Stimulated activated CD8-positive, alpha-beta memory T cell treated with anti-CD3 and anti-CD28 coated beads, Interleukin-4, amount 100 ng/mL, for 48 hours (primary cell): ENCODE measurements around the gene CEP44.
"Not testable (repeated sequence)": the region's sequence is repeated elsewhere in the genome, so short reads cannot be mapped to it uniquely, and the experiment has no call there.

Source experiments
- DNase-seq: peaks from one replicate; pipeline ENCODE4 v3.0.0-alpha.2; 2020

The CEP44 gene

DNA sequence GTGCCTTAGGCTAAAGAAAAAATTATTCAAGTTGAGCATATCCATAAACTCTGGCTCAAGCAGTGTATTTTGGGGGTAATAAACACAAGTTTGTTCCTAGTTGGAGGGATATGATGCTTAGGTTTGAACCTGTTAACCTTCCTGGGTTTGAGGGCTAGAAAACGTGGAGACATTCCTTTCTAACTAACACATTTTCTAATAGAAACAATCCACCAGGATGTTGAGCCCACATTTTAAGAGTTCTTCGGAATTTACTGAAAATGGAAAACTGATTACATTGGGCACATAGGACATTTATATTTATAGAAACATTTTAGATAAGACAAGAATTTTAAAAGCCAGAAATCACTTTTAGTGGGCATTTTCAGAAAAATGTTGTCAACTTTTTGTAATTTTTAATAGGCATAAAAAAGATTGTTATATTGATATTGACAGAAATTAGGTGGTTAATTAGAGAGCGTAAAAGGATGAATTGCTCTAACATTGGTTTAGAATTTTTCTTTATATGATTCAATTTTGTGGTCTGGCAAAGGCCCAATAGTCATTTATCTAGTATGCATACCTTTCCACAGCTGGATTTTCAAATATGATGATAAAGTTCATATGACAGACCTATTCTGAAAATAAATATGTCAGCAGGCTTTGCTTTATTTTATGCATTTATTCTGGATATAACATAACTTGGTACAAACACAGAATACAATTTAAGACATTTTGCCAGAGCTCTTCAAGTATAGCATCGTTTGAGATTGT lies 49.2 kb downstream of the CEP44 start:
- no peak for DNase-seq

DNA sequence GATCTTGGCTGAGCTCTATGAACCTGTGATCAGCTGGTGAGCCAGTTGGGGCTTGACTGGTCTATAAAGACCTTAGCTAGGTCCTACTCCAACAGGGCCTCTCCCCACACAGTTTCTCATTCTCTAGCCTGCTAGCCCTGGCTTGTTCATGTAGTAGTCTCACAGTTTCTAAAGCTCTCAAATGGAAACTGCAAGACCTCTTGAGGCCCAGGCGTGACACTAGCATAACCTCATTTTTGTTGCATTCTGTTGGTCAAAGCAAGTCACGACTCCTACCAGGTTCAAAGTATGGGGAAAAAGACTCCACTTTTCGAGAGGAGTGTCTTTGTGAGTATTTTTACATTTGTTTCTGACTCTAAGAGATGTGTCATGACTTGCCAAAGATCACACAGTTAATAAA lies 50.9 kb downstream of the CEP44 start:
- DNase-seq = no peak

DNA sequence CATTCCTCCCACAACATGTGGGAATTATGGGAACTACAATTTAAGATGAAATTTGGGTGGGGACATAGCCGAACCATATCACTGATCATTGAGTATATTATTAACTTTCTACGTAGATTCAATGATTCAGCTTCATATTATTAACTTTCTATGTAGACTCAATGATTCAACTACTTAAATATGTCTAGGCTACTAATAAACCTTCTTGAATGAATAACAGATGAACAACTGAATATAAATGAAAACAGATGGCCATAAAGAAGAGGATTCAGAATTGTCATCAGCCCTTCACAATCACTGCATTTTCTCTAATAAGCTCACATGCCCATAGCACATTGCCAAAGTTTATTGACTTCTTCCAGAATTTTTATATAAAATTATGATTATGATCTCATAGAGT lies 57.0 kb downstream of the CEP44 start:
- no peak for DNase-seq

DNA sequence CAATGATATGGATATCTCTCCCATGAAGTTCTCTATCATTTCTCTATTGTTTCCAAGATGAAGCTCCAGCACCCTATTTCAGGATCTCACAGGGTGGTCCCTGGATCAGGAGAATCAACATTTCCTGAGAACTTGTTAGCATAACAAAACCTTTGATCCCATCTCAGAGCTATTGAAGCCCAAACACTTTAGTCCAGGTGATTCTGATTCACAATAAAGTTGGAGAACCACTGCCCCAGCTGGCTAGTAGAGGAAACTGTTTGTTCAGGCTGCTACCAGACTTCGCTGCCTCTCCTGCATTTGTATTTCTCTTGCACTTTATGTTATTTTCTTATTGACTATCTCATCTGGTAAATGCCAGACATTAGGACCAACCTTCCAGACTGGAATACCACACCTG lies 65.4 kb downstream of the CEP44 start:
- no peak for DNase-seq

DNA sequence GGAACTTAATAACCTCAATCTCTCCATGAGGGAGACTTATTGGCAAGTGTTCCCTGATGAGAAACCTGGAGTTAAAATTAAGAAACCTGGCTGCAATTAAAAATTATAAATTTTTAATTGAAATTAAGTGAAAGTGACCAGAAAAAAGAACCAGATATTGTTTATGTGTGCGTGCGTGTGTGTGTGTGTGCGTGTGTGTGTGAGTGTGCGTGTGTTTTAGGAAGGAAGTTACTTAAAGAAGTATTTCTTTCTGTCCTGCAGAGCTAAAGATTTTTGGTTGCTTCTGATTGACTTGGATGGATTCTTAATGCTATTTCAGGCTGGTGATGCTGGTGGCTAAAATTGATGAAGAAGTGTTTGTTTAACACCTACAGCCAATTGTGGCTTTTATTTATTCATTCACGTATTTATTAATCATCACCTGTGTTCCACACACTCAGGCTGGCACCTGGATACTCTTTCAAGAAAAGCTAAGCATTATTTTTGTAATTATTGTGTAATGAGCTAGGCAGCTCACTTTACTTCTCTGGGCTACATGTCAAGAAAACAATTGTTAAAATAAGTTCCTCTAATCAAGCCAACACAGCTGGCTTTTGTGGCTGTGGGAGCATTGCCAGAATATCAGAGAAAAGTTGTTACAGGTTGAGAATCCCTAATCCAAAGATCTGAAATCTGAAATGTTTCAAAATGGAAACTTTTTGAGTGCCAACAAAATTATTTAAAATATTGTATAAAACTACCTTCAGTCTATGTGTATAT lies 68.5 kb downstream of the CEP44 start:
- DNase-seq = no peak

DNA sequence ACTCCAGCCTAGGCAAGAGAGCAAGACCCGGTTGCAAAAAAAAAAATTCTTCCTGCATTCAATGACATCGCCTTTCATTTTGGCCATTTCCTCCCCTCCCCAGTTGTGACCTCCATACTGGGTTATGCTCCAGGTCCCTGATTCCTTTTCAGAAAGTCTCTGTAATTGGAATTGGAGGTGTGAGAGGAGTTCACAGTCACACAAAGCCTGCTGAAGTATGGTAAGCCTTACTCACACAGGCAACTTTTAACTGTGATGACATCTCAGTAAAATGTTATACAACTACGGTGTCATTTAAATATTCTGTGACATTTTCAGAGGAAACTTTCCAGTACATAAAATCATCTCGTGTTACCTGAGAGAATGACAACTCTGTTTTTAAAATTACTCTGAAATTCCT lies 73.6 kb downstream of the CEP44 start:
- DNase-seq = no peak

DNA sequence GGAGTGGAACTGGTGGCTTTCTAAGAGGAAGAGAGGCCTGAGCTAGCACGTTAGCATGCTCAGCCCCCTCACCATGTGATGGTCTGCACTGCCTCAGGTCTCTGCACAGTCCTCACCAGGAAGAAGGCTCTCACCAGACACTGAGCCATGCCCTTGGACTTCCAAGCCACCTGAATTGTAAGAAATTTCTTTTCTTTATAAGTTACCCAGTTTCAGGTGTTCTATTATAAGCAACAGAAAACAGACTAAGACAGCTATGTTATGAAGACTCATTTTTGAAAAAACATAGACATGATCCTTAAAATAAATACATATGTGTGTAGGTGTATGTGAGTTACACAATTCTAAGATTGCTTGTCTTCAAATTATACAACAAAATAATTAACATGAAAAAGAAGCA lies 74.7 kb downstream of the CEP44 start:
- DNase-seq = no peak

DNA sequence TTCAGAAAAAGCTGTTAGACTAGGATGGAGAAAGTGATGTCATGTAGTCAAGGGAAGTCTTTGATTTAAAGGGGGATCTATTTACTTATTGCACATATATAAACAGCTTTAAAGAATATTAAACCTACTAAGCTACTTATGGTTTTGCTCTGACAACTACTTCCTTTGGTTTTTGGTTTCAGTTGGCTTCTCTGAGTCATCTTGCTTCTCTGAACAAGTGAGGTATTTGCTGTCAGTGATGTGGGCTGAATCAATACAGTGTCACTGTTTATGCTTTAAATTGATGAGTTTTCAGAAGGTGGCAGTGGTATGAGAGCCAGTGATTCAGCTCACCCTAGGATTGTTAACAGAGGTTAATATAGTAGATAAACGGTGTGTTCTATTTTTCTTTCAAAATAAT lies 75.1 kb downstream of the CEP44 start:
- no peak for DNase-seq

DNA sequence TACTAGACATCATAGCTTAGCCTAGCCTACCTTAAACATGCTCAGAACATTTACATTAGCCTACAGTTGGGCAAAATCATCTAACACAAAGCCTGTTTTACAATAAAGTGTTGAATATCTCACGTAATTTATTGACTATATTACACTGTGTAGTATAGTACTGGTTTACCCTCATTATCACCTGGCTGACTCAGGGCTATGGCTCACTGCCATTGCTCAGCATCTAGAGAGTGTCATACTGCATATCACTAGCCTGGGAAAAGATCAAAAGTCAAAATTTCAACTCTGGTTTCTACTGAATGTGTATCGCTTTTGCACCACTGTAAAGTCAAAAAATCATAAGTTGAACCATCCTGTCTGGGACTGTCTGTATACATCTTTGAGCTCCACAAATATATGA lies 78.6 kb downstream of the CEP44 start:
- no peak for DNase-seq

DNA sequence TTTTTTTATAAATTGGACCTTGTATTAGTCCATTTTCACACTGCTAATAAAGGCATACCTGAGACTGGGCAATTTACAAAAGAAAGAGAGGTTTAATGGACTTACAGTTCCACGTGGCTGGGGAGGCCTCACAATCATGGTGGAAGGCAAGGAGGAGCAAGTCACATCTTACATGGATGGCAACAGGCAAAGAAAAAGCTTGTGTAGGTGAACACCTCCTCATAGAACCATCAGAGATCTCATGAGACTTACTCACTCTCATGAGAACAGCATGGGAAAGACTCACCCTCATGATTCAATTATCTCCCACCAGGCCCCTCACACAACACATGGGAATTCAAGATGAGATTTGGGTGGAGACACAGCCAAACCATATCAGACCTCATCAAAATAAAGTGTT lies 80.1 kb downstream of the CEP44 start:
- not testable (repeated sequence) for DNase-seq

DNA sequence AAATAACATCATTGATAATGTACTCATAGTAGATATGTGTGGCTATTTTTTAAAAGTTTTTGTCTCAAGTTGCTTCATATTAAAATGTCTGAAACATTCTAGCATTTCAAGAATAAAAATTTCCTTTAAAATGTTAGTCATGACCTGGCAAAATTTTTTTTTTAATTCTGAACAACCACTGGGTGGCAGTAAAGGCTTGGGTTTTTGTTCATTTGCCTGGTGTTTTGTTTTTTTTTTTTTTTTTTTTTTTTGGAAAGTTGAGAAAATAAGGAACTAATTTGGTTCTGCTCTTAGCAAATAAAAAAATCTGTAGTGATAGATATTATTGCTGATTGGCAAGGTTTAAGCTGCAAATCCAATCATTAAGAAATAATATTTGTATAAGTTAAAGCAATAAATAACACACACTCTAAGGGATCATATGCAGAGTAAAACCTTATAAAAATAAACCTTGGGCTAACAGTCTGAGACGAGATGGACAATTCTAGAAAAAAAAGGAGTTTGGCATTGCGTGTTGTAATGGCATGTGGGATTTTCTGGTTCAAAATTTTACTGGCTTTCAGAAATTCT lies 81.4 kb downstream of the CEP44 start:
- no peak for DNase-seq

DNA sequence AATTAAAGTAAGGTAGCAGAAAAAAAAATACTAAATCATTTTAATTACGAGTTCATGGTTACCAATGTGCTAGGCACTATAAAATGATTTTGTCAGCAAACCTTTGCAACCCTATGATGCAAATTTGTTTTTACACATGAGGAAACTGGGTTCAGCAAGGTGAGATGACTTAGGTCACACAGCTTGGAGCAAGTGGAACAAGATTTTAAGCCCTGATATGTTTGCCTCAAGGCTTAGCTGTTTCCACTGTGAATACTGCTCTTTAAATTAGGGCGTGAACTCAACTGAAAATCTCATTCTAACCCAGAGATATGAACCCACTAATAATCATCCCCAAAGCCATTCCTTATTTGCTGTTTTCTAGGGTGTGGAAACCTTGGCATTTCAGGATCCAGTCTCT lies 86.3 kb downstream of the CEP44 start:
- no peak for DNase-seq

DNA sequence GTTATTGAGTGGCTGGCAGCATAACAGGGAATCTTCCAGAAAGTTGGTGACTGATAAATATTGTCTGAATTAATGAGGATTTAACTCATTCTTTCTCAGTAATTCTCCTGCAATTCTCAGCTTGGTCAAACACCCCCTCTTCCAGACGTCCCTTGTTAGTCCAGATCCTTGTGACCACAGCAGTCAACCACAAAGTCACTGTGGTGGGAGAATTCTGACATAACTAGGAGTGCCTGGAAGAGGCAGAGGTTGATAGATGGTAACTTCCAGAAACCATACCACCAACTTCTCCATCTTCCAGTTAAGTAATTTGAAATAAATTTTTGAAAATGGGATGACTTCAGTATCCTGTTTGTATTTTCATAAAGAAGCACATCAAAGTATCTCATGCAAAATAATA lies 90.1 kb downstream of the CEP44 start:
- DNase-seq = no peak

DNA sequence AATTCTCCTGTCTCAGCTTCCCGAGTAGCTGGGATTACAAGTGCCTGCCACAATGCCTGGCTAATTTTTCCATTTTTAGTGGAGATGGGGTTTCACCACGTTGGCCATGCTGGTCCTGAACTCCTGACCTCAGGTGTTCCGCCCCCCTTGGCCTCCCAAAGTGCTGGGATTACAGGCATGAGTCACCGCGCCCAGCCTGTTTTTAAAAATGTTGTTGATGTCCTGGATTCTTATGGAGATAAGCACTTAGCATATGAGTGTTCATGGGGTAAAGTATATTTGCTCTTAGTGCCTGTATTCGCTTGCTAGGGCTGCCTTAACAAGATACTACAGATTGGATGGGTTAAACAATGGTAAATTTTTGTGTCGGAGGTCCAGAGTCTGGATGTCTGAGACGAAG lies 91.7 kb downstream of the CEP44 start:
- DNase-seq = no peak

DNA sequence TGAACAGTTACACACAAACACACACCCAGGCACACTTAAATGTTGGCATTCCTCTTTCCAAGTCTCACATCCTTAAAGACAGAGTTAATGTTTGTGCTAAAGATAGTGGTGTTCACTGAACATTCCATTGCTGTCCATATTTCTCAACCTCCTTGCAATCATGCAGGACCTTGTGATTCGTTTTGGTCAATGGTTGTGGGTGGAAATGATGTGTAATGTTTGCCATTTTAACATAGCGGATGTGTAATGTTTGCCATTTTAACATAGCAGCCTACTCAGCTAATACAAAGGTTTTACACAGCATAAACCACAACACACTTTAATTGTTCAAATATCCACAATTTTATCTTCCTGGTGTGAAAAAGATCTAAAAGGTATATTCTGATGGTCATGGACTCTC lies 93.9 kb downstream of the CEP44 start:
- DNase-seq = no peak

DNA sequence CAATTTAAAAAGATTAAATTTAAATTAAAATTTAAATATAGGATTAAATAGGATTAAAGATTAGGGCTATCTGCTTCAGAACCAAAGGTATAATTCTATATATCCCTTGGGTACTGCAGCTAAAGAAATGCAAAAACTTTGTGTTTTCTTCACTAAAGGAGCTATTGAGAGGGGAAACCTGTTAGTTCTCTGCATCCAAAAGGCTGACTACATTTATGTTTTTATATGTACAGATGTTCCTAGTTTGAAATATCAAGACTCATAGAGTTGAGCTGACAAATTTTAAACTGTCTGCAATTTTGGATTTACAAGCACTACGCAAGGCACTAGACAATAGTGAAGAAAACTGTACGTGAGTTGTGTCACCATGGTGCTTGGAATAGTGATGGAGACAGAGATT lies 95.2 kb downstream of the CEP44 start:
- DNase-seq = no peak

DNA sequence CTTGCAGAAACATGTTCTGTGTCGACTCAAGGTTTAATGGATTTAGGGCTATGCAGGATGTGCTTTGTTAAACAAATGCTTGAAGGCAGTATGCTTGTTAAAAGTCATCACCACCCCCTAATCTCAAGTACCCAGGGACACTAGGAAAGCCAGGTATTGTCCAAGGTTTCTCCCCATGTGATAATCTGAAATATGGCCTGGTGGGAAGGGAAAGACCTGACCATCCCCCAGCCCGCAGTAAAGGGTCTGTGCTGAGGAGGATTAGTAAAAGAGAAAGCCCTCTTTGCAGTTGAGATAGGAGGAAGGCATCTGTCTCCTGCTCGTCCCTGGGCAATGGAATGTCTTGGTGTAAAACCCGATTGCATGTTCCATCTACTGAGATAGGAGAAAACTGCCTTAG lies 96.5 kb downstream of the CEP44 start:
- DNase-seq = not testable (repeated sequence)

DNA sequence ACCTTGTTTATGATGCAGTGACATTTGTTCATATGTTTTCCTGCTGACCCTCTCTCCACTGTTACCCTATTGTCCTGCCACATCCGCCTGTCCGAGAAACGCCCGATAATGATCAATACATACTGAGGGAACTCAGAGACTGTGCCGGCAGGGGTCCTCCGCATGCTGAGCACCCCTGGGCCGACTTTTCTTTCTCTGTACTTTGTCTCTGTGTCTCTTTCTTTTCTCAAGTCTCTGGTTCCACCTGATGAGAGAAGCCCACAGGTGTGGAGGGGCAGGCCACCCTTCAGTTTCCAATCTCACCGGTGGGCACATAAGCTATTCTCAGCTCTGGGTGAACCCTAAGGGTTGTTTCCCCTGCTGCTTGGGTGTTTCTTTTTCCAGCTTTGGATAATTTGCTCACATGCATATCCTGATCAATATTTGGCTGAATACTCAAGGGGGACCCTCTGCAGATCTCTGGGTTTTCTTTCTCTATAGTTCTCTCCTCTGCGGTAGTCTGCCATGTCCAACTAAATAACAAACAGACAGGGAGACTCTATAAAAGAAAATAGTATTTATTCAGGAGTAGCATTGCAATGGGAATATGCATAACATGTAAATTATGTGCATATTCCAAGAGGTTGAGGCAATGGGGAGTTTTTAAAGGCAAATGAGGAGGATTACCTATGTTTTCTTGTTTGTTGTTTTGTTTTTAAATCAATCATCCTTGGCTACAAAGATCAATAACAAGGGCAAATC lies 97.2 kb downstream of the CEP44 start:
- no peak for DNase-seq

DNA sequence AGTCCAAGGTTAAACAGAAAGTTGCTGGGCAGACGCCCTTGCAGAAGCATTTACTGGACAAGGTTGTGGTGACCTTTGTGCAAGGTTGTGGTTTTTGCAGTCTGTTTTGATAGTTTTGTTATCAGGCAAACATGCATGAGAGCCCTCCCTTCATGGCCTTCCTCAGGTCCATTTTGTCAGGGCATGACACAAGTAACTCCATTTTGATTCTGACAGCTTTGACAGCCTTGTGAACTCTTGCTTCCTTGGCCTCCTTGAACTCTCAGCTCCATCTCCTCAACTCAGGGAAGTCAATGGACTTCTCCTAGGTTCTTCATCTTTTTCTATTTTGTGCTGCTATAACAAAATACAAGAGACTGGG lies 97.7 kb downstream of the CEP44 start:
- no peak for DNase-seq
